Suppressor macrophage treated with lipopolysaccharide for 4 hours (primary cell): ENCODE data around the gene OR4D5.

Experiments
- DNase-seq: peaks from one replicate; pipeline ENCODE4 v3.0.0-alpha.2; 2020

Gene OR4D5

DNA sequence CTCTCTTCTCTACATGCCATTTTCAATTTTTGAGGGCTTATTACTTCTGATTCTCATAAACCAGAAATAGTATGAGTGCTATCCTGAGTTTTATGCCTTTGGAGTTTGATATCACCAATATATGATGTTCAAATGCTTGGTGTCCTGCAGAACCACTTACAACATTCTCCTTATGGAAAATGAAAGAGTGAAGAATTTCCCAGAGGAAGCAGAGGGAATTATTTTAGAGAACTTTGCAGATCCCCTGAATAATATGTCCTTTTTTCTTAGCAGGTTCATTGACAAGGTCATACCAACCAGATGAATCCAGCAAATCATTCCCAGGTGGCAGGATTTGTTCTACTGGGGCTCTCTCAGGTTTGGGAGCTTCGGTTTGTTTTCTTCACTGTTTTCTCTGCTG, at the start of gene OR4D5:
TSS of gene OR4D5 (plus strand) at position 301 of the 400 bp plus-strand sequence. CDS start at position 301, 0 bp downstream.
- no peak for DNase-seq

- DNase-seq = no peak
Observed at GRCh38 chr11:123892031-123892430, 47.4 kb upstream of the OR4D5 start.

GRCh38 chr11:123899792-123900191, 39.6 kb upstream of the OR4D5 start:
- no peak for DNase-seq

GRCh38 chr11:123901867-123902266, 37.5 kb upstream of the OR4D5 start, which contains the start of gene OR8D4:
Gene OR8D4 (plus strand): TSS chr11:123902167. CDS start chr11:123906432, 4,265 bp downstream.
- DNase-seq = no peak

- no peak for DNase-seq
Observed at GRCh38 chr11:123903932-123904331, 35.5 kb upstream of the OR4D5 start.

DNA sequence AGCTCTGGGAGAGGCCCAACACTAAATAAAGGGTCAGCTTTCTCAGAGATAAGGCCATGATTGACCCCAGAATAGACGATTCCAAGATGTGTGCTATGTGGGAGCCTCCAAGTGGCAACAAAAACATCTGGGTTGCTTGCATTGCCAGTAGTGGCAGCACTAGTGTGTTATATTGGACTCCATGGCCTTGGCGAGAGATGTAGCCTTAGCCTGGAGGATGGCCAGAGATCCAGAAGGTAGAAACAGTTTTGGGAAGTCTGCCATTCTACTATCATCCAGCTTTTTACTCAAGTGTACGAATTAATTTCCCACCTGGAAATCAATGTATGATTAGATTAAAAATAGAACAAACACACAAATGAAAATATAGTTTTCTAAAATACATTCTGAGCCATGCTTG, 34.5 kb upstream of the OR4D5 start:
- no peak for DNase-seq

DNA sequence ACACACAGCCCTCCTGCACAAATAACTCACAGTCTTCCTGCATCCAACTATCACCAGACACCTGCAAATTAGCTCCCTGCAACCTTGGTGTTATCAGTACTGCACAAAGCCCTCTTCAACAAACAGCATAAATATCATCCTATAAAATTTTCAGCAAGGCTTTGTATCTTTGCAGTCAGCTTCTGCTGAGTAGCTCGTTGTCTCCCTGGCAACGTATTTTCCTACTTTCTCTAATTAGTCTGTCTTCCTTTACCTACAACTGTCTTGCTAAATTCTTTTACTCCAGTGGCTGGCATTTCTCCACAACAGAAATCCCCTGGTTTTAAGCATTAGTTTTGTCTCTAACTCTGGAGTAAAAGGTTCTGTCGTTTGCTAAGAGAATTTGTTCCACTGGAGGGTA, 33.6 kb upstream of the OR4D5 start:
- DNase-seq = no peak

- no peak for DNase-seq
Observed at GRCh38 chr11:123920943-123921342, 18.5 kb upstream of the OR4D5 start.

GRCh38 chr11:123924027-123924426, 15.4 kb upstream of the OR4D5 start:
- no peak for DNase-seq

- no peak for DNase-seq
Observed at GRCh38 chr11:123942413-123942812, 3.0 kb downstream of the OR4D5 start.

DNA sequence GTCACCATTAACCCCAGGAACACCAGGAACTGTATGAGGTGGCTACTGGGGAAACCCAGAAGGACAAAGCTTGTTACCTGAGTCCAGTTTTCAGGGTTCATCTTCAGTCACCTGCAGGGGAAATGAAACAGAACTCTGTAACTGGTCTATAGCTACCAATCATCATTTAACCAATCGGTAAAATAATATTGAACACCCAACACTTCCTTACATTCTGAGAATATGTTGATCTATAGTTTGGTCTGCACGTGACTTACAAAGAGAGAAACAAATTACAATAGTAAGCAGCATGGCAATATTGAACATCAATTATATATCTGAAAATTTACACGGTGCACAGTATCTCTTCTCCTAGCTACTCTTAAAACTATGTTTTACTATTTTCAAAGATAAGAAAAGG, 4.3 kb downstream of the OR4D5 start, which contains the start of gene OR6T1:
TSS of gene OR6T1 (minus strand) at position 101 of the 400 bp plus-strand sequence. CDS start at position 101, 0 bp downstream.
- no peak for DNase-seq

- no peak for DNase-seq
Observed at GRCh38 chr11:123945132-123945531, 5.7 kb downstream of the OR4D5 start.

GRCh38 chr11:123956752-123957151, 17.3 kb downstream of the OR4D5 start:
- DNase-seq = no peak

DNA sequence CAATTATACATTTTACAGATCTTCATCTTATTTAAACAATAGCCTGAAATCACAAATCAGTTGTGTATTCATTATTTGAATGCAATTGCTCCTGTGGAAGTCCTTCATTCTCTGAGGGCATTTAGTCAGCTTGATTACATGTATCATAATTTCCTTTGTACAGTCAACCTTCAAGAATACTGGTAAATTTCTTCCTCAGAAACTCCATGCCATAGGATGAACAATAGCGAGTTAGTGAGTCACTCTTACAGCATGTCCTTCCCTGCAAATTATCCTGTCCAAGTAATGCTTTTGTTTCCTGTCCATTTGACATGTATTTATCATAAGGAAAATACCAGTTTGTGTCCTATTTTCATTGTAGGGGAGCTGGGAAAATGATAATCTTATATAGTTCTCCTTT, 34.4 kb downstream of the OR4D5 start:
- DNase-seq = no peak

DNA sequence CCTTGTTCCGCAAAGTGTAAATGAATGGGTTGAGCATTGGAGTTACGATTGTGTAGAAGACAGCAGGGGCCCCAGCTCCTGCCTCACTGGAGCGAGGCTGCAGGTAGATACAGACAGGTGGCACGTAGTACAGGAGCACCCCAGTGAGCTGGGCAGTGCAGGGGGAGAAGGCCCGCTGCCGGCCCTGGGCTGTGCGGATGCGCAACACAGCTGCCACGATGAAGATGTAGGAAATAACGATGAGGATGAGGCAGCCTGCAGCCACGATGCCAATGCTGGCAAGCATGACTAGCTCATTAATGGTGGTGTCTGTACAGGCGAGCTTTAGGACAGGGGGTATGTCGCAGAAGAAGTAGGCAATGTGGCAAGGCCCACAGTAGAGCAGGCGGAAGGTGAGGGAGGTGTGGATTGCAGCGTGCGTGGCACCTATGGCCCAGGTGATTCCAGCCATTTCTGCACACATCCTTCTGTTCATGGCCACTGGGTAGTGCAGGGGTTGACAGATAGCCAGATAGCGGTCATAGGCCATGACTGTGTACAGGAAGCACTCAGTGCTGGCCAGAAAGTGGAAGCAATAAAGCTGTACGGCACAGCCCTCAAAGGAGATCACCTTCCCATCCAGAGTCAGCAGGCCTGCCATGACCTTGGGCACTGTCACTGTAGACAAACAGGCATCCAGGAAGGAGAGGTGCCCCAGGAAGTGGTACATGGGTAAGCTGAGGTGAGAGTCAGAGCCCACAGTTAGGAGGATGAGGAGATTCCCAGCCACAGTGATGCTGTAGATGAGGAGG, 37.5 kb downstream of the OR4D5 start:
- DNase-seq = no peak

- no peak for DNase-seq
Observed at GRCh38 chr11:123977731-123978347, 38.4 kb downstream of the OR4D5 start, which contains the start of gene OR10S1. Gene OR10S1 (minus strand): TSS chr11:123977781. CDS start chr11:123977664, 117 bp downstream.

- no peak for DNase-seq
Observed at GRCh38 chr11:123979311-123979710, 39.9 kb downstream of the OR4D5 start.
